HG03175 (cell line): ENCODE results near the gene BAZ2B.
A peak's percentile ranks its signal among the peaks of the same experiment; 100 is the strongest.

Experiments used
- ATAC-seq: cut with Tn5 transposase; IDR thresholded peaks from one replicate; pipeline ENCODE4 v1.9.1; 2021; ENCODE audit warnings: mild to moderate bottlenecking, moderate library complexity; ENCODE audit not compliant: unreplicated experiment

BAZ2B gene

DNA sequence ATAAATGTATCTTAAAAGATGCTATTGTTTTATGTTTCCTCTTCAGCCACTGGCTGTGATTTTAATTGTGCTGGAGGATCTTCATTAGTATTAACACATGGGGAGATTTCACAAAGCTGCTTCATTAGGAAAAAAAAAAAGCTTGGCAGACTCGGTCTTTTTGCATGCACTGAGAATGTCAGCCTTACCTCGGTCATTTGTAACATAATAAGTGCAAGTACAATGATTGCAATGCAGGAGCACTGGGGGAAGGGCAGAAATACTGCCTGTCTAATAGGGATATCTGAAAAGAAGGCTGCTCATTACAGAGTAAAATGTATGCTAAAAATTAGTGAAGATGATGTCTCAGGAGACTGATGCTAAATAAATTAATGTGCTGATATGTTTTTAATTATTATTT lies 1.3 kb upstream of the BAZ2B start:
- no peak for ATAC-seq

GRCh38 chr2:159617100-159617499 lies 752 bp upstream of the BAZ2B start:
- no peak for ATAC-seq

DNA sequence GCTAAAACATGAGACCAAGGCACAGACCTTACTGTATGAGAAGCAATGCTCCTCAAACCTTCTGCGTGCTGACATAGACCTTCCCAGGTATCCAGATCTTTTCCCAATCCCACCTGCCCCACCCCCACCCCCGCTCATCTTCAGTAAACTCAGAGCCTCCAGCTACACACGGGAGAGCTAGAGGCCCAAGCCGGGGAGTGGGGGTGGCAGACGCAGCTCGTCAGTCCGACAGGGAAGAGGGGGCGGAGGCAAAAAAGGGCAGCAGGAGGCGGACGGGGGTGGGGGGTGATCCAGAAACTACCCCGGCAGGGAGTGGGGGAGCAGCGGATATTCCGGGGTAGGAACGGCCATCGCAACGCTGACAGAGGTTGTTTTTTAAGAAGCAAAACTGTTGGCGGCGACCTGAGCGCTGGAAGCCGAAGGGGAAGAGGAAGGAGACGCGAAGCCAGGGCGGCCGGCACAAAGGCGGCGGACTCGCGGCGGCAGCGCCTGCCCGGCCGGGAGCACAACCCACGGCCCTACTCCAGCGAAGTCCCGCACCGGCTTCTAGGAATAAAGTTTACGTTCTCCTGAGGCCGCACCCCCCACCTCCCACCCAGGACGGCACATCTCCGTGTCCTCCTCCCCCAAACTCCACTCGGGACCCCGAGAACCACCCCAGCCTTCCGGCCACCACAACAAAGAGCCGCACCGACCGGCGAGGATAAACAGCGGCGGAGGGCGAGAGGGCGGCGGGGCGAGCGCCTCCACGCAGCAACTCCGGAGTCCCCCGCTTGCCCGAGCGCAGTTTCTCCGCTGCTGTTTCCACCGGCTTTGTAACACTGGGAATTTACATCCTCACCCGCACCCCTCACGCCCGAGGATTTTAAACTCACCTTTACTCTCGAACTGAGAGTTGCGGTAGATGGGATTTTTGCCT lies 722 bp downstream of the BAZ2B start:
- ATAC-seq = peak; percentile 70

GRCh38 chr2:159614534-159615366 lies 1.6 kb downstream of the BAZ2B start:
- ATAC-seq = no peak

- no peak for ATAC-seq
Observed at GRCh38 chr2:159613651-159614285, 2.6 kb downstream of the BAZ2B start.

GRCh38 chr2:159613091-159613490 lies 3.3 kb downstream of the BAZ2B start:
- ATAC-seq = no peak

DNA sequence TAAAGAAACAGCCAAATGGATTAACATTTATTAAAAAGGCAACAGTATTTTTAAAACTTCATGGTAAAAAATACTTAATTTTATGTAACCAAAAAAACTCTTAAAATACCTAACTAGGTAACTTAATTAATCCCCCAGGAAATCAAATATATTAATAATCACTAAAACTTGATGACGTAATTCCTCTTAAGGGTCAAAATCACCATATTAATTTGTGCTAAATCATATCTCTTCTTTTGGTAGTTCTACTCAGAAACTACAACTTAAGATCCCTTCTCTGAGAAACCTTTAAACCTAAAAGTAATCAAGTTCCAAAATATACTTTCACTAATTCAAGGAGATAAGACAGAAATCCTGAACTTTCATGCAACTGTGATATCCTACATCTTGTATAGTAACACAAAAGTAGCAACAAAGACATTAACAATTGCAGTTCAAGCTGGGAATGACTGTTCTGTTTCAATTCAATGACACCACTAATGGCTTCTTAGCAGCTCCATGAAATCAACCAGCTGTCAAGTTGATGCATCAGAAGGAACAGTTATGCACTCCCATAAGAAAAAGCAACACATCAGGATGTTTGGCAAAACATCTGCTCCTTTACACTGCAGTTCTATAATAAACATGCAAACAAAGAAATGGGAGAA lies 4.0 kb downstream of the BAZ2B start:
- ATAC-seq = no peak

DNA sequence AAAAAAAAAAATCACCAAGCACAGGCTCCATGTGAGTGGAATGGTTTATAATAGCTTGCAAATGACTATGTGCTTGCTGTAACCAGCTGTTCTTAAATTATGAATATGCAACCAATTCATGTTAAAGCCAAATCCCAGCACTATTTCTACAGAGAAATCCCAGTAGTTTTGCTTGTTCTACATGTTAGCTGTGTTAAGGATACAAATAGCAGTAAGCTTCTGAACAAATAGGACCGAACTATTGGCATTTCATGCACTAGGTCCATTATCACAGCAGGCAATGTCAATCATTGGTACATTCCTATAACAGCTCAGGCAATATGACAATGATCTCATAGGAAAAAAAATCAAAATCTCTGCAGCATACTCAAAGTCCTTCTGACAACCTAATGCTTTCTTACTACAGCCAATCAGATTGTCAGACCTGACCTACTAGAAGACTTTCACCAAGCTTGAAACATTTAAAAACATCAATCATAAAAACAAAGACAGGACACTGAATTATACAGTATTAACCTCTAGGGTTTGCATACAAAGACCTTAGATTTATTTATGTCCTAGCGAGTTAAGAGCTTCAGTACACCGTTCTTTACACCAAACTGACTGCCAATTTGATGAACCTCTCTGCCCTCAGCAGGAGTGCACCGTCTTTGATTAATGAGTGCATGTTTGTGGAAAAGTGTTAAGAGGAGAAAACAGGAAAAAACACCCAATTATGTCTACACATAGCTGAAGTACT lies 6.4 kb downstream of the BAZ2B start:
- no peak for ATAC-seq

DNA sequence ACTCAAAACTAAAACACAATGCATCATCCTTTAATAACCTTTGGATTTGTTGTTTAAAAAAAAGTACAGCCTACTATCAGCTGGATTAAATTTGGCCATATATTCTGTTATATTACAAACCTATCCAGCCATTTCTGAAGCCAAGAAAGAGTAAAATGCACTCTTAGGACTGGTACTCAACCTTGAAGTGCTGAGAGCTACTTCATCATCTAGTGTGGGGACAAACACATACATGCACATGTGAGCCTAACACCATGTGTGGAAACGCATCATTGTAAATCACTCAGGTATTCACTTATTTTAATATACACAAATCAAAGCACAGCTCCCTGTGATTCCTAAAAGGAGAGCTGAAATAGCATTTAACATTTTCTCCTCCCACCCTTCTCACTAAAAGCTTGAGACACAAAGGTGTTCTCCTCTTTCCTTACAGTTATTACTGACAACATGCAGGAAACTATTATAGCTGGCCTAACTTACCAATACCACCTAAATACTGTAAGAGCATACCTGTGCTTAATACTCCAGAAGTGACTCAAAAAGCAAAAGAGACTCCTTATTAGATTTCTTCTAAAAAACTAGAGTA lies 7.5 kb downstream of the BAZ2B start:
- no peak for ATAC-seq

- no peak for ATAC-seq
Observed at GRCh38 chr2:159608108-159608507, 8.2 kb downstream of the BAZ2B start.

DNA sequence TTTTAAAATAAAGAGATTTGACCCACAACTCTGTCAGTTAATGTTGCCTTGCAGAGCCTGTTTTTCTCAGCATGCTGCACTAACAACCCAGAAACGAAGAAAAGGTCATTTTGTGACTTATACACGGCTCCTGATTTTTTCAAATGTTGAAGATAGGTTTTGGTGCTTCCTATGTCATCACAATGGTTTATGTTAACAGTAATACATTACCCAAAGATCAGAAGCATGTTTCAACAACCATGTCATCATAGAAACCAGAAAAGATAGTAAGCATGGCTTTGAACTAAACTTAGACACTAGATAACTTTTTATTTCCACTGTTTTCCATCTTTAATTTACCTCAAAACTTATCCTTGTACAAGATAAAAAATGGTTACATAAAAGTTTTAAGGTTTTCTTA lies 10.1 kb downstream of the BAZ2B start:
- no peak for ATAC-seq

GRCh38 chr2:159605441-159606178 lies 10.7 kb downstream of the BAZ2B start:
- ATAC-seq = no peak

DNA sequence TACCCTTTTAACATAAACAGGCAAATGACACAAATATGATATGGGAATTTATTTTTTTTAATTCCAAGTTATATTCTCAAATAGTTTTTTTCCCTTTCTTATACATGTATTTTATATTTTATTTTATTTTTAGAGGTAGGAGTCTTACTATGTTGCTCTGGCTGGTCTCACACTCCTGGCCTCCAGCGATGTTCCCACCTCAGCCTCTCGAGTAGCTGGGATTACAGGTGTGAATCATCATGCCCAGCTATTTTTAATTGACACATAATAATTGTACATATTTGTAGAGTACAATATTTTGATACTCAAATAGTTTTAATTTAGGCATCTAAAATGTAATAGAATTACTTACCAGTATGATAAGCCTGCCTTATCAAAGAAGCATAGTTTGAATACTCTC lies 12.2 kb downstream of the BAZ2B start:
- ATAC-seq = no peak

DNA sequence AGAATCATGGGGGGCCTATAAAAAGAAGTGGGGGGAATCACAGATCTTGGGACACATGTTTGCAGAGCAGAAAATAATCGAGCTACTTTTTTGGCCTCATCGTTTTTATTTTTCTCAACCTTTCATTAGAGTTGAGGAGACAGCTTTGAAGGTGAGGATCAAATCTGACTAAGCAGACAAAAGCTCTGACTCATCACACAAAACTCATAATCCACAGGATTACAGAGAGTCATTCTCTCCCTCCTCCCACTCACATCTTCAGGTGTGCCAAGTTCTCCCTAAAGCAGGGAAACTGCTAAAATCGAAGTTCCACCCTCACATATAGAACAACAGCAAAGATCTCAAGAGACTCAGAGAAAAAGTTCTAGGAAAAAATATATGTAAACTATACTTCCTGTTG lies 15.6 kb downstream of the BAZ2B start:
- ATAC-seq = no peak

DNA sequence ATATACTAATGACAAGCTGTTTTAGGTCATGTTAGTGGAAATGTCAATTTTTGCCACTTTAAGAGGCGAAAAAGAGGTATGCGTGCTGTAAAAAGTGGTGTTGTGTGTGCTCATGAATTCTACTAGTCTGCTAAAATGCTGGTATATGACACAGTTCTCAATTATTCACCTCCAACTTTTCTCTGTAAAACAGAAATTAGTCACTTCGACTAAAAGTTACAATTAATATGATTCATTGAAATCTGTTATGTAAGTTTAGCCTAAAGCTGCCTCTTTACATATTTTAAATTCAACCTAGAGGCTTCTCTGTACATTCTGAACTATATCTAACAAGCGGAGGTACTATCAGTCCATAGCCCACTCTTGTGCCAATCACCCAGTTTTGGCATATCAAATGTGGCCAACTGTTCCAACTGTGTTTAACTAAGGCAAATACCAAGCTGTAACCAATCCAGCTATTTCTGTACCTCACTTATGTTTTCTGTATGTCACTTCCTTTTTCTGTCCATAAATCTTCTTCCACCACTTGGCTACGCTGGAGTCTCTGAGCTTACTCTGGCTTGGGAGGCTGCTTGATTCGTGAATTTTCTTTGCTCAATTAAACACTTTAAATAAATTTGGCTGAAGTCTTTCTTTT lies 20.8 kb downstream of the BAZ2B start:
- ATAC-seq = no peak

GRCh38 chr2:159592441-159592840 lies 23.9 kb downstream of the BAZ2B start:
- no peak for ATAC-seq

GRCh38 chr2:159591221-159591620 lies 25.1 kb downstream of the BAZ2B start:
- no peak for ATAC-seq

GRCh38 chr2:159589286-159589685 lies 27.1 kb downstream of the BAZ2B start:
- ATAC-seq = no peak

DNA sequence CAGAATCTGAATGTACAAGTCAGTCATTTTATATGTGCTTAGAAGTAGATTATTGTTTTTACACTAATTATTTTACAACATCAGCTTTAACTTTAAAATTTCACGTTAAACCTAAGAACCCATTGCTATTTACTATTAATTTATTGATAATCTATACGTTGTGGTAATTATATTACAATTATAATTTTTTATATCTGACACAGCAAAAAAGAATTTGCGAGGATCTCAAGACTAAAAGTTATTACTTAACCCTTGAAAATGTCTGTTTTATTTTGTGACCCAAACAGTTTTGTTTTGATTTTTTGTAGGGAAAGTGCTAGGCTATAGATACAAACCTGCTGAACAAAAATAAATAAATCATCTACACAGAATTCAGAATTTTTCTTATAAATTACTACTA lies 30.3 kb downstream of the BAZ2B start:
- no peak for ATAC-seq
